Measurements from ENCODE around the gene PRR9.

- no peak for TF ChIP-seq CTCF (conservative IDR thresholded peaks at IDR 0.05 in 1 of 2, IDR thresholded peaks at IDR 0.05 in 1 of 2; ENCODE audit: low read depth in 1 of 2, low read length in 2 of 2)
- no peak for TF ChIP-seq EZH2 (IDR thresholded peaks at IDR 0.05; ENCODE audit: low read length, missing control alignments)
Measured at GRCh38 chr1:153262462-153263157, 45.2 kb downstream of the PRR9 start.

All from fibroblast of lung (primary cell).